Spinal cord (tissue), 10 donors: ENCODE data around the gene ZNF787. TPM values are rescaled to one million over a fixed set of nuclear protein-coding genes. Genes with fewer than 3 reads are reported as not detected.

ENCODE experiments used
- DNase-seq, 6 donors: peaks; one replicate each; pipeline versions ENCODE4 v3.0.0 to v3.0.0-alpha.2; 2013 to 2015; ENCODE audit warnings: low spot score in 6 of 6, low read depth in 4 of 6
- H3K27ac ChIP-seq: one replicate; pipeline ENCODE4 v1.5.1; 2013; ENCODE audit warnings: low read depth, low read length, control low read depth
- H3K27me3 ChIP-seq: one replicate; pipeline ENCODE4 v1.6.1; 2013; ENCODE audit warnings: low read length; ENCODE audit not compliant: control insufficient read depth, insufficient read depth
- H3K36me3 ChIP-seq: one replicate; pipeline ENCODE4 v1.6.1; 2013; ENCODE audit warnings: low read length; ENCODE audit not compliant: control insufficient read depth, insufficient read depth
- H3K4me1 ChIP-seq: one replicate; pipeline ENCODE4 v1.6.1; 2013; ENCODE audit warnings: low read length; ENCODE audit not compliant: control insufficient read depth, insufficient read depth
- H3K4me3 ChIP-seq: one replicate; pipeline ENCODE4 v1.5.1; 2013; ENCODE audit warnings: low read depth, low read length, control low read depth
- H3K9me3 ChIP-seq: one replicate; pipeline ENCODE4 v1.6.1; 2013; ENCODE audit warnings: low read length; ENCODE audit not compliant: control insufficient read depth, insufficient read depth
- WGBS: methylation state at CpG from one replicate; pipeline ENCODE4 v1.1.5; 2013; ENCODE audit warnings: missing lambda C conversion rate; ENCODE audit not compliant: insufficient coverage; 5-methylcytosine and 5-hydroxymethylcytosine counted together
- polyA plus RNA-seq, 2 donors: library from polyadenylated mRNA; unstranded; fragments of 120-200 nt; gene quantifications; one replicate each; pipeline ENCODE4 v1.2.1, GENCODE V29; 2013; ENCODE audit not compliant: insufficient read length in 2 of 2
- total RNA-seq, 2 donors: library from RNA; depleted of rRNA in 1 of 2; stranded (reverse); fragments of 120-200 nt in 1 of 2; fragments of >200 nt in 1 of 2; gene quantifications; one replicate each; pipeline versions ENCODE4 v1.2.3 to v1.2.4, GENCODE V29; 2013 to 2014
- donor health status: healthy.

The ZNF787 gene
- total and polyA plus RNA-seq, 4 donors: 8.9 to 27.4 (median 23.6) TPM

GRCh38 chr19:56146904-56147303 is 25.8 kb upstream of the ZNF787 start:
- DNase-seq: no peak
- Histone ChIP-seq H3K27ac (no peak overlapping the region), H3K27me3 (no peaks in the 10 kb centered on the region), H3K4me1 (peaks cover 30% of the 10 kb centered on the region), H3K36me3 (peaks cover 48% of the 10 kb centered on the region), H3K9me3 (no peaks in the 10 kb centered on the region), H3K4me3 (no peak overlapping the region)
- 97% methylated on average over 31 of the region's 31 CpGs for WGBS

GRCh38 chr19:56145698-56146097 is 24.6 kb upstream of the ZNF787 start:
- Histone ChIP-seq H3K4me3 (no peak overlapping the region), H3K4me1 (peaks cover 30% of the 10 kb centered on the region), H3K27me3 (no peaks in the 10 kb centered on the region), H3K27ac (no peak overlapping the region), H3K36me3 (peaks cover 48% of the 10 kb centered on the region), H3K9me3 (no peaks in the 10 kb centered on the region)
- DNase-seq: no peak
- WGBS: 93% methylated on average over 9 of the region's 10 CpGs

- WGBS: 93% methylated on average over 7 of the region's 12 CpGs
These were observed 23.7 kb upstream of the ZNF787 start for GRCh38 chr19:56144831-56145230.

GRCh38 chr19:56144376-56144775 is 23.3 kb upstream of the ZNF787 start:
- no peaks in the 10 kb centered on the region for H3K9me3 ChIP-seq
- WGBS: 83% methylated on average over 4 of the region's 6 CpGs
- H3K36me3 ChIP-seq: peaks cover 40% of the 10 kb centered on the region
- H3K4me3 ChIP-seq: no peak overlapping the region
- DNase-seq: no peak
- H3K27me3 ChIP-seq: no peaks in the 10 kb centered on the region
- peaks cover 38% of the 10 kb centered on the region for H3K4me1 ChIP-seq
- H3K27ac ChIP-seq: no peak overlapping the region

More at GRCh38 chr19:56144831-56145230, 23.7 kb upstream of the ZNF787 start:
- Histone ChIP-seq H3K9me3 (no peaks in the 10 kb centered on the region), H3K27me3 (no peaks in the 10 kb centered on the region), H3K36me3 (peaks cover 44% of the 10 kb centered on the region), H3K27ac (no peak overlapping the region), H3K4me1 (peaks cover 37% of the 10 kb centered on the region), H3K4me3 (no peak overlapping the region)
- no peak for DNase-seq

- H3K4me3 ChIP-seq: no peak overlapping the region
- no peak for DNase-seq
- no peaks in the 10 kb centered on the region for H3K27me3 ChIP-seq
- no peak overlapping the region for H3K27ac ChIP-seq
- peaks cover 33% of the 10 kb centered on the region for H3K4me1 ChIP-seq
- H3K9me3 ChIP-seq: no peaks in the 10 kb centered on the region
- peaks cover 30% of the 10 kb centered on the region for H3K36me3 ChIP-seq
- 81% methylated on average over 3 of the region's 4 CpGs for WGBS
These were observed 21.9 kb upstream of the ZNF787 start for GRCh38 chr19:56142897-56143434.

GRCh38 chr19:56142087-56142787 is 21.1 kb upstream of the ZNF787 start:
- Histone ChIP-seq H3K4me1 (peaks cover 36% of the 10 kb centered on the region), H3K36me3 (peaks cover 22% of the 10 kb centered on the region), H3K27me3 (no peaks in the 10 kb centered on the region), H3K4me3 (peak overlapping the region; percentile 61), H3K9me3 (no peaks in the 10 kb centered on the region), H3K27ac (no peak overlapping the region)
- WGBS: 62% methylated on average over 4 of the region's 17 CpGs
- DNase-seq: no peak

- H3K4me3 ChIP-seq: peak overlapping the region; percentile 61
- H3K27ac ChIP-seq: peak overlapping the region; percentile 86
- peaks cover 15% of the 10 kb centered on the region for H3K36me3 ChIP-seq
- peaks cover 38% of the 10 kb centered on the region for H3K4me1 ChIP-seq
- no peaks in the 10 kb centered on the region for H3K27me3 ChIP-seq
- DNase-seq: no peak
- no peaks in the 10 kb centered on the region for H3K9me3 ChIP-seq
- WGBS: under 1% methylated on average over 17 of the region's 26 CpGs
These were observed 20.4 kb upstream of the ZNF787 start for GRCh38 chr19:56141417-56141993.

- peaks cover 38% of the 10 kb centered on the region for H3K4me1 ChIP-seq
- peak within 1 kb of the TSS; percentile 61 for H3K4me3 ChIP-seq
- H3K9me3 ChIP-seq: no peaks in the 10 kb centered on the region
- peak; percentile 97 to 100 (median 99) for DNase-seq
- peaks cover 8% of the 10 kb centered on the region for H3K36me3 ChIP-seq
- peak within 1 kb of the TSS; percentile 86 for H3K27ac ChIP-seq
- H3K27me3 ChIP-seq: no peaks in the 10 kb centered on the region
- WGBS: under 1% methylated on average over 55 of the region's 56 CpGs
These were observed 19.7 kb upstream of the ZNF787 start, which contains the start of gene ZNF444 for GRCh38 chr19:56140583-56141416. TSS of gene ZNF444 (plus strand) at chr19:56141287. CDS start at chr19:56146912, 5,625 bp downstream.

- peak overlapping the region; percentile 86 for H3K27ac ChIP-seq
- peak overlapping the region; percentile 61 for H3K4me3 ChIP-seq
- peaks cover 4% of the 10 kb centered on the region for H3K36me3 ChIP-seq
- 28% methylated on average over 20 of the region's 22 CpGs for WGBS
- no peaks in the 10 kb centered on the region for H3K9me3 ChIP-seq
- no peaks in the 10 kb centered on the region for H3K27me3 ChIP-seq
- H3K4me1 ChIP-seq: peaks cover 38% of the 10 kb centered on the region
- no peak for DNase-seq
These were observed 18.9 kb upstream of the ZNF787 start for GRCh38 chr19:56139847-56140582.
